HG03060 (cell line): ENCODE data around the gene MMP26.
"Not testable (repeated sequence)": the region's sequence is repeated elsewhere in the genome, so short reads cannot be mapped to it uniquely, and the experiment has no call there.

ENCODE experiments used
- ATAC-seq: cut with Tn5 transposase; IDR thresholded peaks from one replicate; pipeline ENCODE4 v1.9.1; 2021; ENCODE audit warnings: low read depth, moderate number of reproducible peaks; ENCODE audit not compliant: unreplicated experiment

Gene MMP26

DNA sequence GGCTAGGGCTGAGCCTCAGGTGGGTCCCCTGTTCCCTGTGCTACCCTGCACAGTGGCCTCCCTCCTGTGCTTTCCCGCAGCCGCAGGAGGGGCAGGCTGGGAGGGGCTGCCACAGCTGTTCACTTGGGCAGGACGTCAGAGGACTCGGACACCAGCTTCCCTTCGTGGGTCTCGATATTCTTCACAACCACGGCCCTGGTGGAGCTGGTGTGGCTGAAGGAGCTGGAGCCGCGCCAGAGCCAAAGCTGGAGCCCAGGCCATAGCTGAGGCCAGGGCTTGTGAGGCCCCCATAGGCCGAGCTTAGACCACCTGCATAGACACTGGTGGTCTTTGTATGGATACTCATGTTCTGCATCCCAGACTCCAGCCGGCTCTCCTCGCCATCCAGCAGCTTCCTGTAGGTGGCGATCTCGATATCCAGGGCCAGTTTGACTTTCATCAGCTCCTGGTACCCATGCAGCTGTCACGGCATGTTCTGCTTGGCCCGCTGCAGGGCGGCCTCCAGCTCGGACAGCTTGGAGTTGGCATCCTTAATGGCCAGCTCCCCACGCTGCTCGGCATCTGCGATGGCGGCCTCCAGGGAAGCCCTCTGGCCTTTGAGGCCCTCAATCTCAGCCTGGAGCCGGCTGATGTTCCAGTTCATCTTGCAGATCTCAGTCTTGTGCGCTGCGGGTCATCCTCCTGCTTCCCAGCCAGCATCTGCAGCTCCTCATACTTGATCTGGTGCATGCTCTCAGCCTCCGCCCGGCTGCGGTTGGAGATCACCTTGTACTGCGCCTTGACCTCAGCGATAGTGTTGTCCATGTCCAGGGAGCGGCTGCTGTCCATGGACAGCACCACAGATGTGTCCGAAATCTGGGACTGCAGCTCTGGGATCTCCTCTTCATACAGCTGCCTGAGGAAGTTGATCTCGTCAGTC is 18.3 kb downstream of the MMP26 start:
- not testable (repeated sequence) for ATAC-seq

DNA sequence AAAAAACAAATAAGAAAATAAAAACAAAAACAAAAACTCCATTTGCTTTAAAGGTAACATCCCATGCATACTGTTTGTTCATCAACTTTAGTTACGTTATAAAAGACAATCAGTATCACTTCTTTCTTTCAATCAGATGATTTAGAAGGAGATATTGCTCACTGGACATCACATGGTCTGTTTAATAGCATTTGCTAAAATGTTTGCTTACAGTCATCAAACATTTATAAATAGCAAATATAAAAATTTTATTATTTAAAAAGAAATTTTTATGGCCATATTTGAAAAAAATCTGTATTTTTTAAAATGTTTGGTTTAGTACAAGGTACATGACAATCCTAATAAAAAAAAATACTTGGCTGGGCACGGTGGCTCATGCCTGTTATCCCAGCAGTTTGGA is 22.6 kb downstream of the MMP26 start:
- no peak for ATAC-seq

DNA sequence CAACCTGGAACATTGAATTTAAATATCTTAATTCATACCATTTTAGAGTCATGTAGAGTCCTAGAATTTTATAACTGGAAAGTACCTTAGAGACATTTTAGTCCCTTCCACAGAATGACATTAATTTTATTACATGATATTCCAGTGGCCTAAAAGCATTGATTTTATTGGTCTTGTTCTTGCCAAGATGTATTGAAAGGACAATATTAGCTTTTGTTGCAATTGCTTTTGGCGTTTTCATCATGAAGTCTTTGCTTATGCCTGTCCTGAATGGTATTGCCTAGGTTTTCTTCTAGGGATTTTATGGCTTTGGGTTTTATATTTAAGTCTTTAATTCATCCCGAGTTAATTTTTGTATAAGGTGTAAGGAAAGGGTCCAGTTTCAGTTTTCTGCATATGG is 36.2 kb downstream of the MMP26 start:
- no peak for ATAC-seq

GRCh38 chr11:4748438-4748837 is 43.9 kb downstream of the MMP26 start:
- no peak for ATAC-seq

DNA sequence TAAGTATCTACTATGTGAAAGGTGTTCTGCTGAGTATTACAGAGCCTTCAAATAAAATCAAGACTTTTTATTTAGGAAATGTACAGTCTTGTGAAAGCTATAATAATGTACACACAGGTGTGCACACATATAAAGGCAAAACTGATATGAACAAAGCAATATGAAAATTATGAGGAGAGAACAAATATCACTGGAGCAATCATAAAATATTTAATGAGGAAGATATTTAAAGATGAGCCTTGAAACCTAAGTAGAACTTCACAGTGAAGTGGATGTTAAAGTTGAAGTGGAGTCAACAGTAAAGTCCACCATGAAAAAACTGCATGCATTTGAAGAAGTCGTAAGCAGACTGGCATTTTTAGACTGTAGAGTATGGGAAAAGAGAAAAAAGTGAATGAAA is 46.6 kb downstream of the MMP26 start:
- ATAC-seq: no peak
